Lower lobe of right lung (tissue), 2 donors: ENCODE measurements around the gene TMC1. TPM values are rescaled to one million over a fixed set of nuclear protein-coding genes. Genes with fewer than 3 reads are reported as not detected.
"Not testable (repeated sequence)": the region's sequence is repeated elsewhere in the genome, so short reads cannot be mapped to it uniquely, and the experiment has no call there.

Experiments
- ATAC-seq, 2 donors: fragments of 200-7000 bp; cut with Tn5 transposase; one replicate each; pipeline ENCODE4 v1.9.1; 2020 to 2022; ENCODE audit warnings: mild to moderate bottlenecking in 2 of 2, moderate library complexity in 2 of 2
- DNase-seq: peaks from one replicate; pipeline ENCODE4 v3.0.0-alpha.2; 2020
- H3K27ac ChIP-seq: fragments of 200-600 bp; one replicate; pipeline ENCODE4 v1.8.0; 2022
- H3K27me3 ChIP-seq: fragments of 200-600 bp; one replicate; pipeline ENCODE4 v1.8.0; 2022; ENCODE audit warnings: low read depth
- H3K36me3 ChIP-seq: fragments of 200-600 bp; one replicate; pipeline ENCODE4 v1.8.0; 2022; ENCODE audit warnings: mild to moderate bottlenecking
- H3K4me1 ChIP-seq: fragments of 200-600 bp; one replicate; pipeline ENCODE4 v1.8.0; 2022
- H3K4me3 ChIP-seq: fragments of 200-600 bp; one replicate; pipeline ENCODE4 v1.8.0; 2022; ENCODE audit warnings: mild to moderate bottlenecking
- H3K9me3 ChIP-seq: fragments of 200-600 bp; one replicate; pipeline ENCODE4 v1.8.0; 2022
- intact Hi-C: fragments of 100-400 bp; cut with DNase I; formaldehyde crosslinking; loops from one replicate; pipeline ENCODE4 v1.11.0; 2022
- total RNA-seq: library from RNA; stranded (reverse); fragmentation: NEBNext Ultra II Directional; extraction: Animal tissue kit (Norgen Biotek cat#: 25700); gene quantifications from one replicate; pipeline ENCODE4 v1.2.1, GENCODE V29; 2021
- TF ChIP-seq, protein P1 (sequence below): fragments of 200-600 bp; IDR thresholded peaks from one replicate; pipeline ENCODE4 v1.8.0; 2022; ENCODE audit warnings: antibody characterized with exemption, mild to moderate bottlenecking
- donor health status: DM: no; HTN: yes; CAD: no; lungs with severe emphysema.

TMC1 gene
- total RNA-seq, 1 donor from 2014 or later: not detected

DNA sequence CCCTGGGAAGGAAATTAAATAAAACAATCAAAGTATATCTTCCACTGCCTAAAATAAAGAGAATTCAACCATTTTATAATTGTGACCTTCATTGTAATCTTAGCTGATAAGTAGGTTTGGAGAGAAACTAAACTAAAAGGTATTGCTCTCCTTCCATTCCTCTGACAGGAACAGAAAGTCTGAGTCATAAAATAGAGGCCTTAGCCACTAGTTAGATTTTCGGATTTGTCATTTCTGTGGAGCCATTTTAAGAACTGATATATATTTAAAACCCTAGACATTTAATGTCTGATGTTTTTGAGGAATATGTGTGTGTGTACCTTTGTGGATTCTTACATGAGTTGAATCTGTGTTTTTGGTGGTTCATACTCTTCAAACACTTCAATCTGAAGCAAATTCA, 11.8 kb upstream of the TMC1 start:
- peaks cover 4% of the 10 kb centered on the region for H3K4me1 ChIP-seq
- no peaks in the 10 kb centered on the region for H3K36me3 ChIP-seq
- H3K4me3 ChIP-seq: no peak overlapping the region
- H3K27ac ChIP-seq: no peak overlapping the region
- intact Hi-C loops: no loop called here
- DNase-seq: no peak
- TF ChIP-seq, protein P1, sequence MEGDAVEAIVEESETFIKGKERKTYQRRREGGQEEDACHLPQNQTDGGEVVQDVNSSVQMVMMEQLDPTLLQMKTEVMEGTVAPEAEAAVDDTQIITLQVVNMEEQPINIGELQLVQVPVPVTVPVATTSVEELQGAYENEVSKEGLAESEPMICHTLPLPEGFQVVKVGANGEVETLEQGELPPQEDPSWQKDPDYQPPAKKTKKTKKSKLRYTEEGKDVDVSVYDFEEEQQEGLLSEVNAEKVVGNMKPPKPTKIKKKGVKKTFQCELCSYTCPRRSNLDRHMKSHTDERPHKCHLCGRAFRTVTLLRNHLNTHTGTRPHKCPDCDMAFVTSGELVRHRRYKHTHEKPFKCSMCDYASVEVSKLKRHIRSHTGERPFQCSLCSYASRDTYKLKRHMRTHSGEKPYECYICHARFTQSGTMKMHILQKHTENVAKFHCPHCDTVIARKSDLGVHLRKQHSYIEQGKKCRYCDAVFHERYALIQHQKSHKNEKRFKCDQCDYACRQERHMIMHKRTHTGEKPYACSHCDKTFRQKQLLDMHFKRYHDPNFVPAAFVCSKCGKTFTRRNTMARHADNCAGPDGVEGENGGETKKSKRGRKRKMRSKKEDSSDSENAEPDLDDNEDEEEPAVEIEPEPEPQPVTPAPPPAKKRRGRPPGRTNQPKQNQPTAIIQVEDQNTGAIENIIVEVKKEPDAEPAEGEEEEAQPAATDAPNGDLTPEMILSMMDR: no peak
- no peaks in the 10 kb centered on the region for H3K9me3 ChIP-seq
- ATAC-seq: no peak
- no peaks in the 10 kb centered on the region for H3K27me3 ChIP-seq

DNA sequence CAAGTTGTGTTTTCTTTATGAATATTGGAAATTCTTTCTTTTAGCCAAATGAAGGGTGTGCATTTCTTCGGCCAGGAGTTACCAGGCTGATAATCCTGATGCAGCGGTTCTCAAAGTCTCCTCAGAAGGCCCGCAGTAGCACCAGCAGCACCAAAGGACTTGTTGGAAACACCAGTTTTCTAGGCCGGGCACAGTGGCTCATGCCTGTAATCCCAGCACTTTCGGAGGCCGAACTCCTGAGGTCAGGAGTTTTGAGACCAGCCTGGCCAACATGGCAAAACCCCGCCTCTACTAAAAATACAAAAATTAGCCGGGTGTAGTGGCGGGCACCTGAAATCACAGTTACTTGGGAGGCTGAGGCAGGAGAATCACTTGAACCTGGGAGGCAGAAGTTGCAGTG, 397 bp upstream of the TMC1 start:
- H3K27me3 ChIP-seq, intact Hi-C loops, H3K27ac ChIP-seq, DNase-seq, H3K4me3 ChIP-seq, ATAC-seq, H3K36me3 ChIP-seq, H3K4me1 ChIP-seq, H3K9me3 ChIP-seq: not testable (repeated sequence)

DNA sequence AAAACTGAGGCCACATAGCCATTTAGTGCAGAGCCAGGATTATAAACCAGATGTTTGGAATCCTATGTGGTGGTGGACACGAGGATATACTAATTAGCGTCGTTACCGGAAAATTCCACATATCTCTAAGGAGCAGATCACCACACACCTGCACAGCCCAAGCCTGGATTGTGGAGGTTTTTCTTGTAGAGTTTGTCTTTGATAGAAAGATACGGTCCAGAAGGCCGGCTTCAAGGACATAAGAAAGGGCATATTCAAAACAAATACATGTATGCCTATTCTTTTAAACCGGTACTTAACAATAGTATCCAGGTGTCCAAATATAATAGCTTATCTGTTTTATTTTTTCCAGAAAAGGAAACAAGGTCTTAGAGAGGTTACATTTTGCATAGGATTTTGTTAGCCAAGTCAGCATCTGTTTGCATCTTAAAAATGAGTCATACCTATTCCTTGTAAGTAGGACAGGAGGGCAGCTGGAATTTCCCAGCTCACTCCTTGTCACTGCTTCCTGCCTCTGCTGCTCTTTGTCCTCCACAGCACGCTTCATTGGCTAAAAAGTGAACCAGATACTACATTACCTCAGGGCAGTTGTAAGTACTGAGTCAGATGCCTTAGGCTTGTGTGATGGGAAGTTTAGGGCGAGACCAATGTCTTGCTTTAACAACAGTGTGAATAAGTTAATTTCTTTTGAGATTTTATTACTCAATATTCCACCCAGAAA, 3.6 kb downstream of the TMC1 start:
- ATAC-seq: peak; percentile 70 to 72
- H3K27me3 ChIP-seq: no peaks in the 10 kb centered on the region

DNA sequence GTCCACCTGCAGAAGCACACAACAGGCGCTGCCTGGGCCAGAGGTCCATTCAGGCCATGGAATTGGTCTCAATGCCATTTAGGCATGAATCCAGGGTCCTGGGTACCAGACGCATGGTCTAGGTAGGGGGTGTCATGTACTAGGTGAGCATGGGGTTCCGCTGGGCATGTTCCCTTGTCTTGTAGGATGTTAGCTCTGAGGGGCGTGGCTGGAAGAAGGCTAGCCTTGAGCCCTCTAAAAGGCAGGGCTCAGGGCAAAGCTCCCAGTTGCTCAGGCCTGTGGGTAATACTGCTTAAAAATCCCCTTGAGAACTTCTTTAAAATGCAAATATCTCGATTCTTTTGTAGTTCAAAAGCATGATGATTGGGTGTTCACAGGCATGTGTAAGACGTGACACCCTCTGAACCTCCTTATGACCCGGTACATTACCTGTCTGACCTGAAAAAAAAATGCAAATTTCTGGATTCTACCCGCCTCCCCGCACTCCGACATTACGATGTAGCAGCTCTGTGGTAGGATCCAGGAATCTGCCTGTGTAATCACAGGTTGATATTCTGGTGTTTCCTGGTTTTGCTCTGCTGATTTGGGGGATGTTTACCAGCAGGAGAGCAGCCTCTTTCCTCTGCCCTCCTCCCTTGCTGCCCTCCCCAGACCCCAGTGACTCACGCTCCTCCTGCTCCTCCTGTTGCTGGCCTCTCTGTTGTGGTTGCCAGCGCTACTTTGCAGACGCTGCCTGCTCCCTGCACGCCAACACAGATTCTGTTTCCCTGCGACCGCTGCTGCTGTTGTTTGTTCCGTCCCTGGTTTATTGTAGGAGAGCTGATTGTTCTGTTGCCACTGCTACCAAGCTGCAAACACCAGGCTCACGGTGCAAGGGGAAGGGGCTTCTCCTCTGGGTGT, 5.7 kb downstream of the TMC1 start:
- DNase-seq (peak; percentile 78), ATAC-seq (peak; percentile 94 to 96)
- H3K4me1 ChIP-seq: peaks cover 19% of the 10 kb centered on the region
- intact Hi-C loops: no loop called here
- TF ChIP-seq, protein P1: no peak
- no peaks in the 10 kb centered on the region for H3K27me3 ChIP-seq
- H3K27ac ChIP-seq: peak overlapping the region; percentile 82
- H3K4me3 ChIP-seq: peak overlapping the region; percentile 39
- no peaks in the 10 kb centered on the region for H3K9me3 ChIP-seq
- H3K36me3 ChIP-seq: no peaks in the 10 kb centered on the region

More for the DNA sequence above, 3.6 kb downstream of the TMC1 start:
- DNase-seq: no peak
- no peaks in the 10 kb centered on the region for H3K36me3 ChIP-seq
- intact Hi-C loops: no loop called here
- TF ChIP-seq, protein P1: no peak
- H3K4me3 ChIP-seq: no peak overlapping the region
- no peaks in the 10 kb centered on the region for H3K9me3 ChIP-seq
- no peak overlapping the region for H3K27ac ChIP-seq
- H3K4me1 ChIP-seq: peaks cover 19% of the 10 kb centered on the region

DNA sequence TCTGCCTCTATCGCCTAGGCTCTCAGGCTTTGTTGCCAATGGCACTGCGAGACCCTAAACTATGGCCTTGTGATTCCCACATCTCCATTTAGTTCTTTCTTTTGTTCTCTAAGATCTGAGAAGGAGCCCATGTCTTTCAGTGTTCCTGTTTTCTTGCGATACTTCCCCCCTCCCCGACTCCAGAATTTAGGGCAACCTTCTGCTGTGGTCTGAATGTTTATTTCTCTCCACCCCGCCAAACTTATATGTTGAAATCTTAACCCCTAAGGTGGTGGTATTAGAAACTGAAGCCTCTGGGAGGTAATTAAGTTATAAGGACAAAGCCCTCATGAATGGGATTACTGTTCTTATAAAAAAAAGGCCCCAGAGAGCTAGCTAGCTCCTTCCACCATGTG, 6.4 kb downstream of the TMC1 start:
- no peak for DNase-seq
- Histone ChIP-seq H3K4me3 (peak overlapping the region; percentile 39), H3K27ac (peak overlapping the region; percentile 82), H3K27me3 (no peaks in the 10 kb centered on the region), H3K36me3 (no peaks in the 10 kb centered on the region), H3K4me1 (peaks cover 19% of the 10 kb centered on the region), H3K9me3 (no peaks in the 10 kb centered on the region)
- TF ChIP-seq, protein P1: no peak
- intact Hi-C loops: no loop called here
- ATAC-seq: peak in 1 of 2 donors; percentile 4

DNA sequence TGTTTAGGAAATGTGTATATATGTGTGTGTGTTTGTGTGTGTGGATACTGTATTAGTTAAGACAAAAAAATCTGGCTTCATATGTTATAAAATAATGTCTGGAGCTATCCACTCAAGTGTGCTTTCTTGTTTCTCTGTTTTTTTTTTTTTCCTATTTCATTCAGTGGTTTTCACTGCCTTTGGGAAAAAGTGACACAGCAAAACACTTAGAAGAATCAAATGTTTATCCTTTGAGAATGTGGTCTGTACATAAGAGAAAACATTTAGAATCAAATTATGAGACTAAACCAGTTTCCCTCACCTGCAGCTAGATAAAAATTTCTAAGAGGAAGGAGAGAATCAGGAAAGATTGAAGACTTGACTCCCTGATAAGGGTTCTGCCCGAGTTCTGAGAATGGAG, 8.1 kb downstream of the TMC1 start:
- Histone ChIP-seq H3K9me3 (no peaks in the 10 kb centered on the region), H3K4me1 (peaks cover 19% of the 10 kb centered on the region), H3K36me3 (no peaks in the 10 kb centered on the region), H3K27ac (no peak overlapping the region), H3K27me3 (no peaks in the 10 kb centered on the region), H3K4me3 (no peak overlapping the region)
- intact Hi-C loops: no loop called here
- TF ChIP-seq, protein P1: no peak
- DNase-seq (no peak), ATAC-seq (no peak)
